HG03064 (cell line): ENCODE results near the gene ADI1.
"Not testable (repeated sequence)": the region's sequence is repeated elsewhere in the genome, so short reads cannot be mapped to it uniquely, and the experiment has no call there.

Source experiments
- ATAC-seq: cut with Tn5 transposase; IDR thresholded peaks from one replicate; pipeline ENCODE4 v1.9.1; 2021; ENCODE audit warnings: low read depth; ENCODE audit not compliant: unreplicated experiment

Gene ADI1

DNA sequence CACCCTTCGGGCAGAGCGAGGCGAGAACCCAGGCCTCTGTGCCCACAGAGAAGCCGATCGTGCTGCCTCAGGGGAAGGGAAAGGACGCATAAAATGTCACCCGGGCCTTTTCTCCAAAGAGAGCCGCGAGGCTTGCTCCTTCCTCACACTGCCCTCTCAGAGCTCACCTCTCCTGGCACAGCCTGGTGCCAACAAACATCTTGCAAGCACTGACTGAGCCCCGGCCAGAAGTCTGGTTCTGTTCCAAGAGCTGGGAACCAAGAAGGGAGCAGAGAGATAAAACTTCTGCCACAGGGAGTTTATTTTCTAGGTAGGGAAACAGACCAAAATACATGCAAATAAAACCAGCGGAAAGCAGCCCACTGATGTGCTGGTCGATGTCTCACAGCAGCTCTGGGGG is 13.6 kb upstream of the ADI1 start:
- ATAC-seq, result no peak

DNA sequence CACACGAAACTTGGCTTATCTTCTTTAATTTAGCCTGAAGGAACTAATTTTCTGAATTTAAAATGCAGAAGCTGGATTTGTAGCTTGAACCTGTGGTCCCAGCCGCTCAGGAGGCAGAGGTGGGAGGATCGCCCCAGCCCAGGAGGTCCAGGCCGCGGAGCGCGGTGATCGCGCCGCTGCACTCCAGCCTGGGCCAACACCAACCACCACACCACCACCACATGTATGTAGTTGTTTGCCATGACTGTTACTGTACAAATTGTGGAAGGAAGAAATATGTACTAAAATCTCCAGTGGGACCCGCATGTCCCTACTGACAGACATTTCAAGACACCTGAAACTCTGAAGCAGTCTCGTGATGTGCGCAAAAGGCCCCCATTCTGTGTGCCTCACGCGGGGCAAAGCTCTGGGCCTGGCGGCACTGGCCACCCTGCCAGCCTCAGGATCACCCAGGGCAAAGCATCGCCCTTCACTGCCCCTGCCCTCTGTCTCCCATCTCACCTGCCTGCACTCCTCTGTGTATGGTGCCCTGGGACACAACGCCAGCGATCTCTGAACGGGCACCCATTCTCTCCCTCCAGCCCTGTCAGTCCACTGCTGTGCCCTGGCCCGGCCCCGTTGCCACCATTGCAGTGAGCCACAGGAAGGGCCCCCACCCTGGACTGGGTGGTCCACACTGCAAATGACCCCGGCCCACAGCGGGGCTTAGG is 10.1 kb upstream of the ADI1 start:
- no peak for ATAC-seq

DNA sequence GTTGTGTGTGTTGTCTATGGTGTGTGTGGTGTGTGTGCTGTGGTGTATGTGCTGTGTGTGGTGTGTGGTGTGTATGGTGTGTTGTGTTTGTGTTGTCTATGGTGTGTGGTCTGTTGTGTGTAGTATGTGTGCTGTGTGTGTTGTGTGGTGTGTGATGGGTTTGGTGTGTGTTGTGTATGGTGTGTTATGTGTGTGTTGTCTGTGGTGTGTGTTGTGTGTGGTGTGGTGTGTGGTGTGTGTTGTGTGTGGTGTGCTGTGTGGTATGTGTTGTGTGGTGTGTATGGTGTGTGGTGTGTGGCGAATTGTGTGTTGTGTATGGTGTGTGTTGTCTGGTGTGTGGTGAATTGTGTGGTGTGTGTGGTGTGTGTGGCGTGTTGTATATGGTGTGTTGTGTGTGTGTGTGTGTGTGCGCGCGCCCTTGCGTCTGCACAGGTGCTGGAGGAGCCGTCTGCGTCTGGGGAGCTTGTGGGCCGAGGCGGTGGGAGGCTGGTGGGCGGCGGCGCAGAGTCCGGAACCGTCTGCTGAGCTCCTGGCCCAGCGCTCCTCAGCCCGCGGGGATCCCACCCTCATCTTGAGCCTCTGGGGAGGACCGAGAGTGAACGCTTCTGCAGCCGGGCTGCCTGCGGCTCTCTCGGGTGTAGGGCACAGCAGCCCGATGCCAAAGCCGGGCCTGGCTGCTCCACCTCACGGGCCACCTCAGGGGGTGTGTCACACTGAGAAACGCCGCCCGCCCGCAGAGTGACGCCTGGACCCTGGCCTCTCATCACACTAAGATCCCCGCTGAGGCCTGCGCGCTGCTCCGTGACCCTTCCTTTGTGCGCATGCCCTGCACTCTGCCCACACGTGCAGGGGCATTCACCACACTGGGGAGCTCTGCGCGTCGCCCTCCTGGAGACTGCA is 8.8 kb upstream of the ADI1 start:
- ATAC-seq, result no peak

GRCh38 chr2:3526871-3527270 is 7.5 kb upstream of the ADI1 start:
- no peak for ATAC-seq

DNA sequence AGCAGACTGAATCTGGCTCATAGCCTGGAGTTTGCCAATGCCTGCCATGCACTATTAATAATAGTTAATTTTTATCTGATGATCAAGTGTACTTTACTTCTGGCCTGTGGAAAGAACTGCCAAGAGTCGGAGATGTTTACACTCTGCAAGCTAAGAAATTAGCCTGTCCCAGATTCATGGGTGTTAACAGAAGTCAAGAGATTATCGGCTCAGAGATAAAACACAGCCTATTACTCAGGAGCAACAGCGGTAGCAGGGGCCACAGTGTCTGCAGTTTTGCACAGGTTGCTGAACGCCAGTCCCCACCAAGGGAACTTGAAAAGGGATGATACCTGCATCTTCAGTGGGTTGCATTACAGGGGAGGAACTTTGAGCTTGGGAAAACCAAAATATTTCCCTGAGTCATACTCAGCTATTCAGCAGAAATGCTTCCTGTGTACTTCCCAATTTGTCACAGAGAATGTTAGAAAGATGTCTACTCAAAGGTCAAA is 4.3 kb upstream of the ADI1 start:
- ATAC-seq, result no peak

DNA sequence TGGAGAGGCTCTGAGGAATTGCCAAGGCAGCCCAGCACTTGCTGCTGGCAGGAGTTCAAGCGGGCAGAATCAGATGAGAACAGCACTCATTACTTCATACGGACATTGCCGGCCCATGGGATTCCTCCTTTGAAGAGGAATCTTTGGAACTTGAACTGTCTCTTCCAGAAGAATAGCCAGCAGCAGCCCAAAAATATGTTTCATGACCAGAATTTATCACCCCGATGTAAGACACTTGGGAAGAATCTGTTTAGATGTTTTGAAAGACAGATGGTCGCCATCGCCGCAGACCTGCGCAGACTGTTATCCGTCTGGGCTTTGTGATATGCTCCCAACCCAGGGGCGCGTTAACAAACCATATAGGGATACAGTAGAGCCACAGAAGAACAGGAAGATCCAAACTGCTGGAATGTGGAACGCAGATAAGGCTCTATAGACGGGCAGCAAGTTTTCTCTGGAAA is 3.7 kb upstream of the ADI1 start:
- no peak for ATAC-seq

GRCh38 chr2:3520591-3520990 is 1.3 kb upstream of the ADI1 start:
- no peak for ATAC-seq

DNA sequence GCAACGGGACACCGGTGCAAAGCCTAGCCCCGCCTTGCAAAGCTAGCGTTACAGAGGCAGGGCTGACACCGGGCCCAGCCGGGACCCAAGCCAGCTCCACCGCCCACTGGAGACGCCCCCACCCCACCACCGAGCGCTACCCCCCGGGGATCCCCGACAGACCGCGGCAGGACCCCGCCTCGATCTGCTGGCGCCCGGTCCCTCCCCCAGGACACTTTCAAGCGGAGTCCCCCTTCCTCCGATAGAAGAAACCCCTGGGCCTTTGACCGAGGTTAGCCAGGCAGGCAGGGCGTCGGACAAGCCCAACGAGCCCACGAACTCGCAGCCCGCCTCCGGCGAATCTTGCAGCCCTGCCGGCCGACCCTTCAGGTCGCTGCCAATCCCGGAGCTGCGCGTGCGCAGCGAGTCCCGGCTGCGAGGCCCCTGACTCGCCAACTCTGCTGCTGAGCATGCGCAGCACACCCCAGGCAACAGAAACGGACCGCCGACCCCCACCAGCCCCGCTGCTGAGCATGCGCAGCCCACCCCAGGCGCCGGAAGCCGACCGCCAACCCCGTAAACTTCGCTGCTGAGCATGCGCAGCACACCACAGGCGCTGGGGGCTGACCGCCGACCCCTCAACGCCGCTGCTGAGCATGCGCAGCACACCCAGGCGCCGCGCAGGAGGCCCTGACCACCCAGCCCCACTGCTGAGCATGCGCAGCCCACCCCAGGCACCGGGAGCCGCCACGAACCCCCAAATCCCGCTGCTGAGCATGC is 656 bp downstream of the ADI1 start:
- ATAC-seq, result peak; percentile 84

GRCh38 chr2:3517948-3518495 is 1.3 kb downstream of the ADI1 start:
- ATAC-seq, result no peak

GRCh38 chr2:3516831-3517230 is 2.5 kb downstream of the ADI1 start:
- no peak for ATAC-seq

GRCh38 chr2:3515438-3515837 is 3.9 kb downstream of the ADI1 start:
- ATAC-seq, result not testable (repeated sequence)

- no peak for ATAC-seq
Observed at GRCh38 chr2:3513026-3513810, 6.1 kb downstream of the ADI1 start.

DNA sequence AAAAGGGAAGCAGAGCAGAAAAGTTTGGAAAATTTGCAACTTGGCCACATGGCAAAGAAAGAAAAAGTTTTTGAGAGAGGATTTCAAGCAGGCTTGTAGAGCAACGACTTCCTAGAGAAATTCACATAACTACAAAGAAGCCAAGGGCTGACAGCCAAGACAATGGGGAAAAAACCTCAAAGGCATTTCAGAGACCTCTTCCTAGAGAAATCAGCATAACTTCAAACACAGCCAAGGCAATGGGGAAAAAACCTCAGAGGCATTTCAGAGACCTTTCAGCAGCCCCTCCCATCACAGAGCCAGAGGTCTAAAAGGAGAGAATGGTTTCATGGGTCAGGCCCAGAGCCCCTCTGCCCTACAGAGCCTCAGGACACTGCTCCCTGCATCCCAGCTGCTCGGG is 7.2 kb downstream of the ADI1 start:
- ATAC-seq, result no peak

GRCh38 chr2:3505771-3506170 is 13.6 kb downstream of the ADI1 start:
- ATAC-seq, result no peak

- no peak for ATAC-seq
Observed at GRCh38 chr2:3504741-3505140, 14.6 kb downstream of the ADI1 start.

DNA sequence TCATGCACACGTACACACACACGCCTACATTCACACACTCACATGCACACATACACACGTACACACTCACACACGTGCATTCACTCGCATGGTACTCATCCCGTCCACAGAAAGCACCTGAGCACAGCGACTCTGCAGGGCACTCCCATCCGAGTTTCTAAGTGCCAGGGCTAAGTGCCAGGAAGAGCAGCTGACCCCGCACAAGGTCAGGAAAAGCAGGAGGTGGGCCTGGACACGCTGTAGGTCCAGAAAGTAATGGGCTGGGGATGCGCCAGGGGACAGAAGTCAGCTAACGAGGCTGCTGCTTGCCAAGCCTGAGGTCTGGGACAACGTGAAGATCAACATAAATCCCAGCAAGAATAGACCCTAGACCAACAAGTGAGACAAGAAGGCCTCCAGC is 15.8 kb downstream of the ADI1 start:
- ATAC-seq, result no peak

- ATAC-seq, result no peak
Observed at GRCh38 chr2:3503046-3503445, 16.3 kb downstream of the ADI1 start.

- no peak for ATAC-seq
Observed at GRCh38 chr2:3500326-3500899, 18.9 kb downstream of the ADI1 start.

- no peak for ATAC-seq
Observed at GRCh38 chr2:3498783-3499394, 20.4 kb downstream of the ADI1 start.
